ENCODE measurements around the gene AGR2.

AGR2 gene

GRCh38 chr7:16804674-16805439 lies at the start of gene AGR2:
Gene AGR2, minus strand, starts transcription at chr7:16804999. Its CDS starts 3,203 bp downstream, at chr7:16801796.
- TF ChIP-seq CTCF (IDR thresholded peaks at IDR 0.05) = no peak

GRCh38 chr7:16851829-16852228 lies 47.0 kb upstream of the AGR2 start:
- TF ChIP-seq CTCF (IDR thresholded peaks at IDR 0.05) = no peak

- no peak for TF ChIP-seq CTCF (IDR thresholded peaks at IDR 0.05)
Observed at GRCh38 chr7:16850614-16851466, 46.0 kb upstream of the AGR2 start.

GRCh38 chr7:16849296-16850148 lies 44.7 kb upstream of the AGR2 start:
- TF ChIP-seq CTCF (IDR thresholded peaks at IDR 0.05) = no peak

GRCh38 chr7:16847381-16847860 lies 42.6 kb upstream of the AGR2 start:
- no peak for TF ChIP-seq CTCF (IDR thresholded peaks at IDR 0.05)

- no peak for TF ChIP-seq CTCF (IDR thresholded peaks at IDR 0.05)
Observed at GRCh38 chr7:16846601-16847165, 41.9 kb upstream of the AGR2 start.

GRCh38 chr7:16845746-16846145 lies 40.9 kb upstream of the AGR2 start:
- TF ChIP-seq CTCF (IDR thresholded peaks at IDR 0.05) = no peak

All from LNCAP (cell line).